HepG2 (cell line): Measurements from ENCODE around the gene RPS27L. TPM values are rescaled to one million over a fixed set of nuclear protein-coding genes. Genes with fewer than 3 reads are reported as not detected.

ENCODE experiments used
- DRAP1 ChIP-seq: IDR thresholded peaks from 2 replicates; pipeline ENCODE4 v1.6.1; 2016; ENCODE audit warnings: missing genetic modification reagents, missing compliant biosample characterization
- E2F2 ChIP-seq: sonication (generic); formaldehyde crosslinking; IDR thresholded peaks from 2 replicates; pipeline ENCODE4 v1.4.0; 2020; ENCODE audit warnings: missing genetic modification reagents, borderline replicate concordance
- MAF1 ChIP-seq: sonication (generic); formaldehyde crosslinking; IDR thresholded peaks from 2 replicates; pipeline ENCODE4 v1.5.0; 2020; ENCODE audit warnings: missing genetic modification reagents, borderline replicate concordance
- MYPOP ChIP-seq: sonication (generic); formaldehyde crosslinking; IDR thresholded peaks from 2 replicates; pipeline ENCODE4 v1.8.1; 2023; ENCODE audit warnings: mild to moderate bottlenecking, moderate library complexity, missing genetic modification reagents
- NFE2 ChIP-seq: sonication (generic); formaldehyde crosslinking; IDR thresholded peaks from 2 replicates; pipeline ENCODE4 v1.4.0; 2020; ENCODE audit warnings: missing genetic modification reagents
- POLR2A ChIP-seq, 2 experiments: IDR thresholded peaks; 2 replicates each; pipeline ENCODE4 v1.6.1; 2011; ENCODE audit warnings: low read depth in 2 of 2, low read length in 2 of 2, mild to moderate bottlenecking in 1 of 2, moderate library complexity in 1 of 2; ENCODE audit not compliant: insufficient read depth in 1 of 2
- ZFP62 ChIP-seq: sonication (generic); formaldehyde crosslinking; IDR thresholded peaks from 2 replicates; pipeline ENCODE4 v1.4.0; 2020; ENCODE audit warnings: missing genetic modification reagents
- ZNF275 ChIP-seq: sonication (generic); formaldehyde crosslinking; IDR thresholded peaks from 2 replicates; pipeline ENCODE4 v1.8.0; 2022; ENCODE audit warnings: missing genetic modification reagents, mild to moderate bottlenecking, inconsistent platforms, borderline replicate concordance
- ZNF318 ChIP-seq: sonication (generic); formaldehyde crosslinking; IDR thresholded peaks from 2 replicates; pipeline ENCODE4 v1.4.0; 2020; ENCODE audit warnings: mild to moderate bottlenecking, missing genetic modification reagents
- polyA plus RNA-seq, 8 experiments: library from polyadenylated mRNA; depleted of rRNA in 3 of 8; stranded (reverse) in 7 of 8; unstranded in 1 of 8; fragments of >200 nt; fragmentation: Illumina TruSeq in 4 of 8; extraction: Trizol in 4 of 8; gene quantifications; 2 replicates each; pipeline versions ENCODE4 v1.2.1 to v1.2.3, GENCODE V29; 2011 to 2016; ENCODE audit warnings: low read depth in 4 of 8, missing spikeins in 1 of 8, mixed read lengths in 1 of 8; ENCODE audit not compliant: insufficient read depth in 1 of 8
- total RNA-seq, 5 experiments: library from RNA; depleted of rRNA; stranded (reverse); fragments of >200 nt; fragmentation: Illumina TruSeq; extraction: Trizol; gene quantifications; 2 replicates each; pipeline ENCODE4 v1.2.3, GENCODE V29; 2016; ENCODE audit warnings: low read depth in 1 of 5
- TF ChIP-seq, protein P1 (sequence below): sonication (generic); formaldehyde crosslinking; IDR thresholded peaks from 2 replicates; pipeline ENCODE4 v1.4.0; 2020; ENCODE audit warnings: missing genetic modification reagents

Gene RPS27L
- total and polyA plus RNA-seq, 2 of the 13 experiments (the other 11 are each of a cell fraction or from before 2014, with no cell fraction given): 231 to 433 TPM

GRCh38 chr15:63156755-63157117 is 541 bp downstream of the RPS27L start (continued):
- TF ChIP-seq ZNF318 (no peak), ZFP62 (CRISPR knock-in tag) (no peak), NFE2 (CRISPR knock-in tag) (no peak), E2F2 (CRISPR knock-in tag) (no peak), MYPOP (CRISPR knock-in tag) (no peak), ZNF275 (0 out of 2 replicates have a peak, but pooled peaks have one; percentile 3), MAF1 (CRISPR knock-in tag) (0 out of 2 replicates have a peak, but pooled peaks have one; percentile 4), POLR2A (IDR thresholded peaks at IDR 0.05; ENCODE audit: insufficient read depth in 1 of 2, low read depth in 2 of 2, low read length in 2 of 2) (no peak), DRAP1 (CRISPR knock-in tag) (no peak)
- TF ChIP-seq, protein P1, sequence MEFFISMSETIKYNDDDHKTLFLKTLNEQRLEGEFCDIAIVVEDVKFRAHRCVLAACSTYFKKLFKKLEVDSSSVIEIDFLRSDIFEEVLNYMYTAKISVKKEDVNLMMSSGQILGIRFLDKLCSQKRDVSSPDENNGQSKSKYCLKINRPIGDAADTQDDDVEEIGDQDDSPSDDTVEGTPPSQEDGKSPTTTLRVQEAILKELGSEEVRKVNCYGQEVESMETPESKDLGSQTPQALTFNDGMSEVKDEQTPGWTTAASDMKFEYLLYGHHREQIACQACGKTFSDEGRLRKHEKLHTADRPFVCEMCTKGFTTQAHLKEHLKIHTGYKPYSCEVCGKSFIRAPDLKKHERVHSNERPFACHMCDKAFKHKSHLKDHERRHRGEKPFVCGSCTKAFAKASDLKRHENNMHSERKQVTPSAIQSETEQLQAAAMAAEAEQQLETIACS (CRISPR knock-in tag): no peak
